GM21576 (cell line): ENCODE results near the gene PLB1.

Experiments used
- ATAC-seq: cut with Tn5 transposase; IDR thresholded peaks from one replicate; pipeline ENCODE4 v1.9.1; 2021; ENCODE audit warnings: mild to moderate bottlenecking, moderate library complexity; ENCODE audit not compliant: unreplicated experiment

PLB1 gene

GRCh38 chr2:28499282-28499681 lies 3.4 kb downstream of the PLB1 start:
- no peak for ATAC-seq

DNA sequence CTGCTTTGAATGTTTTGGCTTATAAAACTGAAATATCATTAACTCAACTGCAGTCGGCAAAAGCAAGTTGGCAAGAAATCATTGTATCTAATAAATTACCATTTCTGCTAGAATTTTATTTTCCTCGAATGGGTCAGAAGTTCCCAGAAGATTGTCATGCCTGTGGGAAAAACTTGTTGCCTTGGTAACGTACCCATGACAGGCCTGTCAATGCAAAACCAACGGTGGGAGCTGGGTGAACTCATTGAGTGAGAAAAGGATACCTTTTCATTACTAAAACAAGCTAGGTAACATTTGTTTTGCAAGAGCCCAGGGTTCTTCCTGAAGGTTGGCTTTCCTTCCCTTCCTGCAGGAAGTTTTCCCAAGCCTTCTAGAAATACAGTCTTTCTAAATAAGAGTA lies 9.5 kb downstream of the PLB1 start:
- ATAC-seq, result no peak

DNA sequence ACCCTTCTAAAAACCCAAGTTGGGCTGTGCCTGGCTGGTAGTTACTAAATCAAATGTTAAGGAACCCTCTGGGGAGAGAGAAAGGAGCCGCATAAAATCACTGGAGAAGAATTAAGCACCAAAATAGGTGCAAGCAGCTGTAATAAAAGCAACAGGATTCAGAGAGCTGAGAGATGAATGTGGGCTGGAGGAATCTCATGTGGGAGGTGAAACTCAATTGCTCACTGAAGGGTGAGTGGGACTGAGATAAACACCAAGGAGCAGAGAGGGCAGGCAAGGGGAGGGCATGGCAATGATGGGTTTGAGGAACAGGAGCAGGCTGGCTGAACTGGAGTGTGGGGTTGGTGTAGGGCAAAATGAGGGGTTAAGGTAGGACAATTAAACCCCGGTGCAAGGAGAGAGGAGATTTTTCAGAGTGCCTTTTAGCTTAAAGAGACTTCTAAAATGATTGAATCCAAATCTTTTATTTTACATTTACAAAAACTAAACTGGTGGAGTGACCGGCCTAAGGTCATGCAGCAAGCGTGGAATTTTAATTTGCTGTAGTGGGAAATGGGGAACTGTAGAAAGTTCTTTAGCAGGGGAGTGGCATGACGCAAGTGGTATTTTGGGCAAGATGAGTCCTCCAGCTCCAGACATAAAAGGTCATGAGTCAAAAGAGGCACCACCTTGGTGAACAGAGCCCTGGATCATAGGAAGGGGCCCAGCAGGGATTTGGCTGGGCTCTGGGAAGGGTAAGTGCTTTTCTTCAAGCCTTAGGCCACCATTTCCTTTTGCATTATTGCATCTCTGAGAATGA lies 10.5 kb downstream of the PLB1 start:
- ATAC-seq, result no peak

- ATAC-seq, result no peak
Observed at GRCh38 chr2:28507796-28508764, 12.2 kb downstream of the PLB1 start.

DNA sequence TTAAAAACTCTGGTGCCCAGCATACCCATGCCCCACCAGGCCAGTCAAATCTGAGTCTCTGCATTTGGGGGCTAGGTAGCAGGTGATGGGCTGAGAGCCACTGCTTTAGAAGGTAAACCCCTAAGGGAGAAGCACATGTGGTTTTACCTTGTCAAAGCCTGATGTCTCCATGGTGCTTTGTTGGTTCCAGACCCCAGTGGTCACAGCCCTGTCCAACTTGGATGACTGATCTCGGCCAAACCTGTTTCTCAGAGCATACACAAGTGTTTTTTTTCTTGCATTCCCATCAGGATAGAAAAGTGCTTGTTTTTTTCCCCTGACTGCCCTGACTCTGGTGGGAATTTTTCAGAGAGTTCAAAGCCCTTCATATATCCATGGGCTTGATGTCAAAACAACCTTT lies 13.5 kb downstream of the PLB1 start:
- no peak for ATAC-seq

DNA sequence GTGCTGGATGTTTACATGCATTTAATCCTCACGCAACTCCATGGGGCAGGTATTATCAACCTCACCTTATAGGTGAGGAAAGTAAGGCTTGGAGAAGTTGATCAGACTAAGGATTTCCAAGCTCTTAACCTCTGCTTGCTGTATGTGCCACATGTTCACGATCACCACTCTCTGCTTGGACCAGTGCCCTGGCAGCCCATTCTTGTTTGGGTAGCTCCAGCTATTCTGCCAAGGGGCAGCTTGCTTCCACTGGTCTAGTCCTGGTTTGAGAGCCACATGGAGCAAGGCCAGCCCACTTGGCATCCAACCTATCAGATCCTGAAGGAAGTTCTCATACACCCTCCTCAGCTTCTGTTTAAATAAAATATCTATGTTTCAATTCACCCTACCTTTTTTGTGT lies 14.3 kb downstream of the PLB1 start:
- no peak for ATAC-seq

- ATAC-seq, result no peak
Observed at GRCh38 chr2:28511871-28512606, 16.2 kb downstream of the PLB1 start.

DNA sequence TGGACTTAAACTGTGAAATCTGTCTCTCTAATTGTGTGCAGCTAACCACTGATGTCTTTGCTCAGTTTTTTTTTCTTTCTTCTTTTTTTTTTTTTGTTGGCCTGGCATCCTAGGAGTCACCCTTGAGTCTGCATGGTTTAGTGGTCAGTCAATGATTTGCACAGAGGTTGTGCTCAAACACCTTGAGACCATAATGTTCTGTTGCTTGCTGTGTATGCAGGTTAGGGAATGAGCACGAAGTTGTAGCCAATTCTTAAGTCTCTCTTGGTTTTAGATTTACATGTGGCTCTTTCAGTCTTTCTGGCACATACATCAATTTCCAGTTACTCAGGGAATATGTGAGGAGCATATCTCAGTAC lies 16.7 kb downstream of the PLB1 start:
- no peak for ATAC-seq

- ATAC-seq, result no peak
Observed at GRCh38 chr2:28513097-28513496, 17.2 kb downstream of the PLB1 start.

- ATAC-seq, result no peak
Observed at GRCh38 chr2:28515176-28515751, 19.4 kb downstream of the PLB1 start.

- ATAC-seq, result no peak
Observed at GRCh38 chr2:28516430-28516829, 20.6 kb downstream of the PLB1 start.

- no peak for ATAC-seq
Observed at GRCh38 chr2:28516950-28517349, 21.1 kb downstream of the PLB1 start.

DNA sequence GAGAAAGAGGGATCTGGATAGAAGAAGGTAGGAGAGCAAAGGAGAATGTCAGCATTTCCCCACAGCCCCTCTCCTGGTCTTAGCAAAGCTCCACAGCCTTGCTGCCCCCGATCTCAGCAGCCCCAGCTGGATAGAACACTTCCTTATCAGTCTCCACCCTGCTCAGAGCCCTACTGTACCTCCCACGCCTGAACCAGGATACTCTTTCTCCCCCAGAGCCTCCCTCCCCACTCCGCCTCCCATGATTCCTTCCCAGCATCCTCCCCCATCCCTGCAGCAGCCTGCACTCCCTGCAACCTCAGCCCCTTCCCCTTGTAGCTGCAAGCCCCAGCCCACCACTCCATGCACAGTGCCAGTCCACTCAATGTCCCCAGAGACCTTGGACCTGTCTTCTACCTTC lies 25.8 kb downstream of the PLB1 start:
- ATAC-seq, result no peak

DNA sequence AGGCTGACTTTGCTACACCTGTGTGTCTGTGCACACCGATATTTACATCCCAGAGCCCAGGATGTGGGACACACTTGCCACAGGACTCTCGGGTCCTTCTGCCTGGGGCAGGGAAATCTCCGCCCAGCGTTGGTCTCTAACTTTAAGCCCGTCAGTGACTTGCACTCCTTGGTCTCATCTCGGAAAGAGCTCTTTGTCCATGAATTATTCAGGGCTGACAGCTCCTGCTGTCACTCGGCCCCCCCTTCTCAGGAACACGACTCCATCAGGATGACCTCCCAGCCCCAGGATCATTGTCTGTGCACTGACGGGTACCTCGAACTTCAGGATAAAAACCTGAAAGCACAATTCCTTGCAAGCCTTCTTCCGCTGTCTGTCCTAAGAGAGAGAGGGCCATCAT lies 26.6 kb downstream of the PLB1 start:
- no peak for ATAC-seq

- ATAC-seq, result no peak
Observed at GRCh38 chr2:28523902-28524301, 28.0 kb downstream of the PLB1 start.

DNA sequence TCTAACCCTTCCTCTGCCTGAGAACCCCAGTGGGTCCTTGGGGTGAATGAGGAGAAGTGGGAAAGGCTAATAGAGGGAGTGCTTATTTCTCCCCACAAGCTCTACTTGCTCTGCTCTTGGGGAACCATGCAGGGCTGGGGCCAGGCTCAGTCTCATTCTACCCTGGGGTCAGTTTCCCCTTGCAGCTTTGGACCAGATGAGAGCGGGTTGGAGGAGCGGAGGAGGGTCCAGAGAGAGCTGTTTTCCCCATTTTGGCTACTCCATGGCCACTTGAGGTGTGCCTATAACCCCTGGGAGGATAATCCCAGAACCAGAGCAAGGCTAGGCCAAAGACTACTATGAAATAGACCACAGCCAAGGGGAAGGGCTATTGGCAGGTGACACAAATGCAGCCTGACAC lies 29.6 kb downstream of the PLB1 start:
- ATAC-seq, result no peak

- no peak for ATAC-seq
Observed at GRCh38 chr2:28526527-28527132, 30.8 kb downstream of the PLB1 start.

DNA sequence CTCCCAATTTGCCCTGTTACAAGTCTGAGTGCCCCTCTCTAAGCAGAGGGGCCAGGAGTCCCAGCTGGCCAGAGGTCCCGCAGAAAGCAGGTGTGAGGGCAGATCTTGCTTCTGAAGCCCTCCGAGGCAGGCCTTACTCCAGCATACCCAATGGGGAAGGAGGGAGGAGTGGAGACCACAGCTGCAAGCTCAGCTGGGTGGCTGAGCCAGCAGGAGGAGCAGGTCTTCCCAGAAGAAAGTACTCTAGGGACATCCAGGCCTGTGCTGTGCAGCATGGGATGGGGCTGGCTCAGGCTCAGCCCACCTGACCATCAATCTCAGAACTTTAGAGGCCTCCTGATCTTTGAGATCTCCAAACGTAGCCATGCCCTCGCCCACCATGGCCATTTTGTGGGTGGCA lies 31.3 kb downstream of the PLB1 start:
- no peak for ATAC-seq

- ATAC-seq, result no peak
Observed at GRCh38 chr2:28528206-28528605, 32.3 kb downstream of the PLB1 start.

DNA sequence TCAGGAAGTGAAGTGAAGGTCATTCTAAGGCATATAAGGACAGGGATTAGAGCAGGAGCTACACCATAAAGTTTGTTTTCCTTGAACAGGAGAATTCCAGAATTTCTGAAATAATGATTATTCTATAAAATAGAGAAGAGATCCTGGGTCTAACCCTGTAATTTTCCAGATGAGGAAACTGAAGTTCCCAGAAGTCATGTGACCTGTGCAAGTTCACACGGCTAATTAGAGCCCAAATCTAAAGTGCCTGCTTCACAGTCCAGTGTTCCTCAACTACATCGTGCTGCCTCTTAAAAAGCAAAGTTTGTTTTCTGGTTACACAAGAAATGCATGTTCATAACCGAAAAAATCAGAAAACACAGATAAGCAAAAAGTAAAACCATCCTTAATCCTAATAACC lies 34.9 kb downstream of the PLB1 start:
- ATAC-seq, result no peak

GRCh38 chr2:28532399-28532798 lies 36.5 kb downstream of the PLB1 start:
- no peak for ATAC-seq
